ENCODE measurements around the gene CALD1.

DNA sequence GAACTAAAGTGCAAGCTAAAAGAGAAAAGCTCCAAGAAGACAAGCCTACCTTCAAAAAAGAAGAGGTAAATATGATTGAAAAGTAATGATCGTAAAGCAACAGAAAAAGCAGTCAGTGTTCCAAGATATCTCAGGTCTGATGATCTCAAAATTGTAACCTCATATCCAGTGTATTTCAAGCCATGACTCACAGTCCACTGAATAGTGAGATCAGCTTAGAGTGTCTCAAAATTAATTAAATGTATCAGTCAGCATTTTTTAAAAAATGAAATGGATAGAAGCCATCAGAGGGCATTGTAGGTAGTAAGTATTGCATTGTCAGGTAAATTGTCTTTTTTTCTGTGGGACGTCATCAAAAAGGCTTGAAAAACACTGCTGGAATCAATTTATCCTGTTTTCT, 156.3 kb downstream of the CALD1 start:
- no peak for TF ChIP-seq POLR2A (IDR thresholded peaks at IDR 0.05)
- TF ChIP-seq, protein P1, sequence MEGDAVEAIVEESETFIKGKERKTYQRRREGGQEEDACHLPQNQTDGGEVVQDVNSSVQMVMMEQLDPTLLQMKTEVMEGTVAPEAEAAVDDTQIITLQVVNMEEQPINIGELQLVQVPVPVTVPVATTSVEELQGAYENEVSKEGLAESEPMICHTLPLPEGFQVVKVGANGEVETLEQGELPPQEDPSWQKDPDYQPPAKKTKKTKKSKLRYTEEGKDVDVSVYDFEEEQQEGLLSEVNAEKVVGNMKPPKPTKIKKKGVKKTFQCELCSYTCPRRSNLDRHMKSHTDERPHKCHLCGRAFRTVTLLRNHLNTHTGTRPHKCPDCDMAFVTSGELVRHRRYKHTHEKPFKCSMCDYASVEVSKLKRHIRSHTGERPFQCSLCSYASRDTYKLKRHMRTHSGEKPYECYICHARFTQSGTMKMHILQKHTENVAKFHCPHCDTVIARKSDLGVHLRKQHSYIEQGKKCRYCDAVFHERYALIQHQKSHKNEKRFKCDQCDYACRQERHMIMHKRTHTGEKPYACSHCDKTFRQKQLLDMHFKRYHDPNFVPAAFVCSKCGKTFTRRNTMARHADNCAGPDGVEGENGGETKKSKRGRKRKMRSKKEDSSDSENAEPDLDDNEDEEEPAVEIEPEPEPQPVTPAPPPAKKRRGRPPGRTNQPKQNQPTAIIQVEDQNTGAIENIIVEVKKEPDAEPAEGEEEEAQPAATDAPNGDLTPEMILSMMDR (IDR thresholded peaks at IDR 0.05): no peak
- no peak for TF ChIP-seq POLR2AphosphoS5 (IDR thresholded peaks at IDR 0.05)
- TF ChIP-seq EP300 (IDR thresholded peaks at IDR 0.05): no peak

All from stomach (tissue), 4 donors.